Ovary (tissue), 3 donors: Measurements from ENCODE around the gene PPM1D.

Experiments
- POLR2A ChIP-seq: fragments of 450-650 bp; IDR thresholded peaks from one replicate; pipeline ENCODE4 v1.6.1; 2017; ENCODE audit warnings: antibody characterized with exemption, mild to moderate bottlenecking, moderate library complexity
- TF ChIP-seq, protein P1 (sequence below), 3 donors: fragments of 450-650 bp in 2 of 3; fragments of 200-600 bp in 1 of 3; IDR thresholded peaks; one replicate each; pipeline versions ENCODE4 v1.5.1 to v1.8.0; 2016 to 2022; ENCODE audit warnings: antibody characterized with exemption in 3 of 3, mild to moderate bottlenecking in 1 of 3
- donor health status: DM: no; HTN: no; CAD: no.

GRCh38 chr17:60579090-60579489 lies 20.9 kb upstream of the PPM1D start:
- TF ChIP-seq, protein P1, sequence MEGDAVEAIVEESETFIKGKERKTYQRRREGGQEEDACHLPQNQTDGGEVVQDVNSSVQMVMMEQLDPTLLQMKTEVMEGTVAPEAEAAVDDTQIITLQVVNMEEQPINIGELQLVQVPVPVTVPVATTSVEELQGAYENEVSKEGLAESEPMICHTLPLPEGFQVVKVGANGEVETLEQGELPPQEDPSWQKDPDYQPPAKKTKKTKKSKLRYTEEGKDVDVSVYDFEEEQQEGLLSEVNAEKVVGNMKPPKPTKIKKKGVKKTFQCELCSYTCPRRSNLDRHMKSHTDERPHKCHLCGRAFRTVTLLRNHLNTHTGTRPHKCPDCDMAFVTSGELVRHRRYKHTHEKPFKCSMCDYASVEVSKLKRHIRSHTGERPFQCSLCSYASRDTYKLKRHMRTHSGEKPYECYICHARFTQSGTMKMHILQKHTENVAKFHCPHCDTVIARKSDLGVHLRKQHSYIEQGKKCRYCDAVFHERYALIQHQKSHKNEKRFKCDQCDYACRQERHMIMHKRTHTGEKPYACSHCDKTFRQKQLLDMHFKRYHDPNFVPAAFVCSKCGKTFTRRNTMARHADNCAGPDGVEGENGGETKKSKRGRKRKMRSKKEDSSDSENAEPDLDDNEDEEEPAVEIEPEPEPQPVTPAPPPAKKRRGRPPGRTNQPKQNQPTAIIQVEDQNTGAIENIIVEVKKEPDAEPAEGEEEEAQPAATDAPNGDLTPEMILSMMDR (IDR thresholded peaks at IDR 0.05): no peak
- TF ChIP-seq POLR2A: no peak
